ENCODE data around the gene ASCC1.
"Not testable (repeated sequence)": the region's sequence is repeated elsewhere in the genome, so short reads cannot be mapped to it uniquely, and the experiment has no call there.

ASCC1 gene

GRCh38 chr10:72215611-72216549 lies at the start of gene ASCC1, which contains the start of gene ANAPC16:
Gene ASCC1, minus strand, starts transcription at chr10:72216276. Its CDS starts 2,978 bp downstream, at chr10:72213298.
Gene ANAPC16, plus strand, starts transcription at chr10:72216012. Its CDS starts 7,903 bp downstream, at chr10:72223915.
- DNase-seq: peak; percentile 86

- no peak for DNase-seq
Observed at GRCh38 chr10:72265508-72265907, 49.4 kb upstream of the ASCC1 start.

- no peak for DNase-seq
Observed at GRCh38 chr10:72264536-72264935, 48.5 kb upstream of the ASCC1 start.

- peak; percentile 90 for DNase-seq
Observed at GRCh38 chr10:72263613-72264241, 47.7 kb upstream of the ASCC1 start.

- no peak for DNase-seq
Observed at GRCh38 chr10:72261784-72262404, 45.8 kb upstream of the ASCC1 start.

- no peak for DNase-seq
Observed at GRCh38 chr10:72260976-72261783, 45.1 kb upstream of the ASCC1 start.

GRCh38 chr10:72260239-72260975 lies 44.3 kb upstream of the ASCC1 start:
- DNase-seq: peak; percentile 44

- no peak for DNase-seq
Observed at GRCh38 chr10:72259491-72260238, 43.6 kb upstream of the ASCC1 start.

- no peak for DNase-seq
Observed at GRCh38 chr10:72258617-72259016, 42.5 kb upstream of the ASCC1 start.

GRCh38 chr10:72257051-72257892 lies 41.2 kb upstream of the ASCC1 start:
- DNase-seq: no peak

GRCh38 chr10:72255977-72256729 lies 40.1 kb upstream of the ASCC1 start:
- DNase-seq: no peak

GRCh38 chr10:72254813-72255568 lies 38.9 kb upstream of the ASCC1 start:
- peak; percentile 53 for DNase-seq

- no peak for DNase-seq
Observed at GRCh38 chr10:72253578-72253977, 37.5 kb upstream of the ASCC1 start.

GRCh38 chr10:72252972-72253371 lies 36.9 kb upstream of the ASCC1 start:
- no peak for DNase-seq

- DNase-seq: no peak
Observed at GRCh38 chr10:72251635-72252034, 35.6 kb upstream of the ASCC1 start.

GRCh38 chr10:72250666-72251065 lies 34.6 kb upstream of the ASCC1 start:
- no peak for DNase-seq

- not testable (repeated sequence) for DNase-seq
Observed at GRCh38 chr10:72249176-72249862, 33.2 kb upstream of the ASCC1 start.

All from NCI-H345 (cell line).